SK-N-SH treated with all-trans-retinoic acid at 6 μM for 48 hours (cell line): ENCODE data around the gene ARAP2.

Experiments
- ARNTL ChIP-seq: fragments of 450-650 bp; formaldehyde crosslinking; IDR thresholded peaks from 2 replicates; pipeline ENCODE4 v1.5.0; 2020; ENCODE audit warnings: low read depth, mild to moderate bottlenecking, moderate library complexity, borderline replicate concordance
- ESRRG ChIP-seq: fragments of 250-450 bp; sonication (Bioruptor Pico); IDR thresholded peaks from 2 replicates; pipeline ENCODE4 v1.6.1; 2021; ENCODE audit warnings: mild to moderate bottlenecking
- PATZ1 ChIP-seq: fragments of 250-450 bp; sonication (Bioruptor Pico); IDR thresholded peaks from 2 replicates; pipeline ENCODE4 v1.8.0; 2020; ENCODE audit warnings: mild to moderate bottlenecking, moderate library complexity, borderline replicate concordance
- RARB ChIP-seq: fragments of 250-450 bp; sonication (Bioruptor Pico); IDR thresholded peaks from 2 replicates; pipeline ENCODE4 v1.8.0; 2021; ENCODE audit warnings: mild to moderate bottlenecking, moderate library complexity
- TSHZ2 ChIP-seq: fragments of 250-450 bp; sonication (Bioruptor Pico); IDR thresholded peaks from 2 replicates; pipeline ENCODE4 v1.5.0; 2020; ENCODE audit warnings: mild to moderate bottlenecking, moderate library complexity
- ZC3H10 ChIP-seq: fragments of 250-450 bp; sonication (Bioruptor Pico); IDR thresholded peaks from 2 replicates; pipeline ENCODE4 v1.5.1; 2021; ENCODE audit warnings: mild to moderate bottlenecking, moderate library complexity
- ZFP3 ChIP-seq: fragments of 250-450 bp; sonication (Bioruptor Pico); IDR thresholded peaks from 2 replicates; pipeline ENCODE4 v1.5.0; 2020; ENCODE audit warnings: mild to moderate bottlenecking, moderate library complexity
- ZFP30 ChIP-seq: fragments of 450-650 bp; formaldehyde crosslinking; IDR thresholded peaks from 2 replicates; pipeline ENCODE4 v1.5.0; 2022; ENCODE audit warnings: mild to moderate bottlenecking, moderate library complexity

- no peak for TF ChIP-seq ZC3H10
- no peak for TF ChIP-seq ZFP3 (CRISPR knock-in tag)
- no peak for TF ChIP-seq ZFP30 (CRISPR knock-in tag)
- TF ChIP-seq RARB = no peak
- TF ChIP-seq ESRRG (CRISPR knock-in tag) = no peak
- TF ChIP-seq TSHZ2 (CRISPR knock-in tag) = no peak
- TF ChIP-seq ARNTL (CRISPR knock-in tag) = no peak
- TF ChIP-seq PATZ1 (CRISPR knock-in tag) = no peak
Measured at GRCh38 chr4:36041340-36041739, 203.0 kb downstream of the ARAP2 start.
